ENCODE results near the gene HBP1. TPM values are rescaled to one million over a fixed set of nuclear protein-coding genes. Genes with fewer than 3 reads are reported as not detected.

HBP1 gene
- total and polyA plus RNA-seq, 2 of the 4 experiments (the other 2 are of a cell fraction): 27.1 to 69.9 TPM

Other genes starting within 250 kb of the HBP1 start
- gene PRKAR2B, start 124.3 kb upstream of the HBP1 start, total RNA-seq (2012; rRNA removed): 3.0 and 8.1 TPM in 2 replicates
- gene PRKAR2B, start 124.3 kb upstream of the HBP1 start, polyA plus RNA-seq (2012; rRNA removed): 2.5 and 3.1 TPM in 2 replicates

All from IMR-90 (cell line).